T1000 (cell line): ENCODE data around the gene SCFD1.
"Not testable (repeated sequence)": the region's sequence is repeated elsewhere in the genome, so short reads cannot be mapped to it uniquely, and the experiment has no call there.

Experiments used
- DNase-seq: peaks from one replicate; lab custom pipeline; 2025; ENCODE audit warnings: mixed read lengths; lab: John Stamatoyannopoulos, UW

Gene SCFD1, protein sequence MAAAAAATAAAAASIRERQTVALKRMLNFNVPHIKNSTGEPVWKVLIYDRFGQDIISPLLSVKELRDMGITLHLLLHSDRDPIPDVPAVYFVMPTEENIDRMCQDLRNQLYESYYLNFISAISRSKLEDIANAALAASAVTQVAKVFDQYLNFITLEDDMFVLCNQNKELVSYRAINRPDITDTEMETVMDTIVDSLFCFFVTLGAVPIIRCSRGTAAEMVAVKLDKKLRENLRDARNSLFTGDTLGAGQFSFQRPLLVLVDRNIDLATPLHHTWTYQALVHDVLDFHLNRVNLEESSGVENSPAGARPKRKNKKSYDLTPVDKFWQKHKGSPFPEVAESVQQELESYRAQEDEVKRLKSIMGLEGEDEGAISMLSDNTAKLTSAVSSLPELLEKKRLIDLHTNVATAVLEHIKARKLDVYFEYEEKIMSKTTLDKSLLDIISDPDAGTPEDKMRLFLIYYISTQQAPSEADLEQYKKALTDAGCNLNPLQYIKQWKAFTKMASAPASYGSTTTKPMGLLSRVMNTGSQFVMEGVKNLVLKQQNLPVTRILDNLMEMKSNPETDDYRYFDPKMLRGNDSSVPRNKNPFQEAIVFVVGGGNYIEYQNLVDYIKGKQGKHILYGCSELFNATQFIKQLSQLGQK

GRCh38 chr14:30621940-30622830, at the start of gene SCFD1:
SCFD1 (plus strand) TSS chr14:30622319; CDS start chr14:30622339, 20 bp downstream.
- DNase-seq = peak; percentile 79

DNA sequence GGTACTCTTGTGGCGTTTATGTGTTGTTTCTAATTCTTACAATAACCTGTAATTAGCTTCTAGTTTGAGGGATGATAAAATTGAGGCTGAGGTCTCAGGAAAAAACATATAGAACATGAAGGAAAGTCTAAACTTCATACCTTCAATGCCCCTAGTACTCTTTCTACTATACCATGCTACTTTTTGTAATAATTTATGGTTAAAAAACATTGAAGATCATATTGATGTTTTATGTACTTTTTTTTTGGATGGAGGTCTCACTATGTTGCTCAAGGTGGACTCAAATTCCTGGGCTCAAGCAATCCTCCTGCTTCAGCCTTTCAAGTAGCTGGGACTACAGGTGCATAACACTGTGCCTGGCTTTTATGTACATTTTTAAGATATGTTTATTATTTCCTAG, 49.3 kb upstream of the SCFD1 start:
- DNase-seq = no peak

- DNase-seq = no peak
Measured at GRCh38 chr14:30573226-30573814, 48.8 kb upstream of the SCFD1 start.

GRCh38 chr14:30573966-30574365, 48.2 kb upstream of the SCFD1 start:
- no peak for DNase-seq

GRCh38 chr14:30574777-30575176, 47.3 kb upstream of the SCFD1 start:
- not testable (repeated sequence) for DNase-seq

- DNase-seq = not testable (repeated sequence)
Measured at GRCh38 chr14:30576333-30576732, 45.8 kb upstream of the SCFD1 start.

DNA sequence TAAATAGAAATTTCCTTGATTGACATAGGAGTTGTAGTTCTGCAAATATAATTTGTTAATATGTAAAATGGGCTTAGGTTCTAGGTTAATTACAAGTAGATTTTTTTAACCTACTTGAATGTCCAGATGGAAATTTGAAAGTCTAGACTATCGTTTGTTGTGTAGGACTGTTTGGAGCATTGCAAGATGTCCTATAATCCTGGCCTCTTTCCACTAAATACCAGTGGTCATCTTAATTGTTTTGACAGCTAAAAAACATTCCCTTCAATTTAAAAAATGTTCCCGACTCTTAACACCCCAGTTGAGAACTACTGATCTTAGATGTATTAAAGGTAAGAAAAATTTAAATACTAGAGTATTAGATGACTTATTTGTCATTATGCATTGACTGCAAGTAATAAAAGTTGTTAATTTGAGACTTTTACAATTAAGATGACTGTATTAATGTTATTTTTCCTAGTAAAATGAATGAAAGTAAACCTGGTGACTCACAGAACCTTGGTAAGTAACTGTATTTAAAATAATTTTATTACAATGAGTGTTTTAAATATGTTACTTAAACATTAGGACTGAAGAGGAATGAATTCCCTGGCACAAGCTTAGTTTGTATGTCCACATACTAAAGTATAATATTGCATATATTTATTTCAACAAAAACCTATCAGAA, 41.4 kb upstream of the SCFD1 start:
- no peak for DNase-seq

GRCh38 chr14:30581283-30581625, 40.9 kb upstream of the SCFD1 start:
- DNase-seq = no peak

DNA sequence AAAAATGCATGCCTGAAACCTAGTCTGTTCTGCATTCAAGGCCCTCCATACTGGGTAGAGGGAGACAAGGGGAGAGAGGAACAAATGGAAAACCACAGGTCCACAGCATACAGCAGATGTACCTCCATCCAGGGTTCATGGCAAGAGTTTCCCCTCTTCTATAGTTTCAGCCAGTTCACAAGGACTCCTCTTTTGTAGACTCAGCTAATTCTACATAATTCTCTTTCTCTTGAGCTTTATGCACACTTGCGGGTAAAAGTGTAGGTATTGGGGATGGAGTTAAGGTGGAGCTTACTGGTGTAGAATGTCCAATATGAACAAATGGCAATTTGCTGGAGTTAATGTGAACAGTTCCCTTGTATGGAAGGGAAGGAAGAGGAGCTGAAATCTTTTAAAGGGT, 39.7 kb upstream of the SCFD1 start:
- DNase-seq = no peak

DNA sequence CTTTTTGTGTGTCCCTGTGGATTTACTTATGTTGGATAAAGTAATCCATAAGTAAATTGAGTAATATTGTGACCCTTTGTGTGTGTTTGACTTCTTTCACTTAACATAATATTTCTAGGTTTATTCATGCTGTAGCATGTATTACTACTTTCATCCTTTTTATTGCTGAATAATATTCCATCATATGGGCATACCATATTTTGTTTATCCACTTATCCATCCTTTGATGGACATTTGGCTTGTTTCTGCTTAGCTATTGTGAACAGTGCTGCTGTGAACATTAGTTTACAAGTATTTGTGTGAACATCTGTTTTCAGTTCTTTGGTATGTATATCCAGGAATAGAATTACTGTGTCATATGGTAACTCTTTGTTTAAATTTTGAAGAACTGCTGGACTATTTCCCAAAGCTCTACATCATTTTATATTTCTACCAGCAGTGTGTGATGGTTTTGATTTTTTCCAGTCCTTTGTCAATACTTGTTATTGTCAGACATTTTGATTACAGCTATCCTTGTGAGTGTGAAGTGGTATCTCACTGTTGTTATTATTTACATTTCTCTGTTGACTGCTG, 38.0 kb upstream of the SCFD1 start:
- DNase-seq = no peak

GRCh38 chr14:30585204-30585603, 36.9 kb upstream of the SCFD1 start:
- no peak for DNase-seq

GRCh38 chr14:30587141-30587540, 35.0 kb upstream of the SCFD1 start:
- no peak for DNase-seq

DNA sequence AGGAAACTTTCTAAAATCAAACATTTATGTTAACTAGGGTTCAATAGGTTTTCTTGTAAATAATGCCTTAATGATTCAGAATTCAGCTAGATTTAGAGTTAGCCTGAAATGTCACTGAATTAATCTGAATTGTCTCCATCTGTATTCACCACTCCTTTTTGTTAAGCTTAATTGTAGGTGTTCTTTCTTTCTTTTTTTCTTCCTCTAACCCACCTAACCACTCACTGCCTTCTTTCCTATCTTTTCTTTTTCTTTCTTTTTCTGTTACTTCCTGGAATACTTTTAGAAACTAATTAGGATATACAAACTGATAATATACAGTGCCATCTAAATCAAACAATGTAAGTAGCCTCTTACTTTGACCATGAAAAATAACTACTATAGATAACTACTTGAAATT, 33.2 kb upstream of the SCFD1 start:
- no peak for DNase-seq

GRCh38 chr14:30596935-30597334, 25.2 kb upstream of the SCFD1 start:
- DNase-seq = no peak

- DNase-seq = no peak
Measured at GRCh38 chr14:30597504-30597903, 24.6 kb upstream of the SCFD1 start.

DNA sequence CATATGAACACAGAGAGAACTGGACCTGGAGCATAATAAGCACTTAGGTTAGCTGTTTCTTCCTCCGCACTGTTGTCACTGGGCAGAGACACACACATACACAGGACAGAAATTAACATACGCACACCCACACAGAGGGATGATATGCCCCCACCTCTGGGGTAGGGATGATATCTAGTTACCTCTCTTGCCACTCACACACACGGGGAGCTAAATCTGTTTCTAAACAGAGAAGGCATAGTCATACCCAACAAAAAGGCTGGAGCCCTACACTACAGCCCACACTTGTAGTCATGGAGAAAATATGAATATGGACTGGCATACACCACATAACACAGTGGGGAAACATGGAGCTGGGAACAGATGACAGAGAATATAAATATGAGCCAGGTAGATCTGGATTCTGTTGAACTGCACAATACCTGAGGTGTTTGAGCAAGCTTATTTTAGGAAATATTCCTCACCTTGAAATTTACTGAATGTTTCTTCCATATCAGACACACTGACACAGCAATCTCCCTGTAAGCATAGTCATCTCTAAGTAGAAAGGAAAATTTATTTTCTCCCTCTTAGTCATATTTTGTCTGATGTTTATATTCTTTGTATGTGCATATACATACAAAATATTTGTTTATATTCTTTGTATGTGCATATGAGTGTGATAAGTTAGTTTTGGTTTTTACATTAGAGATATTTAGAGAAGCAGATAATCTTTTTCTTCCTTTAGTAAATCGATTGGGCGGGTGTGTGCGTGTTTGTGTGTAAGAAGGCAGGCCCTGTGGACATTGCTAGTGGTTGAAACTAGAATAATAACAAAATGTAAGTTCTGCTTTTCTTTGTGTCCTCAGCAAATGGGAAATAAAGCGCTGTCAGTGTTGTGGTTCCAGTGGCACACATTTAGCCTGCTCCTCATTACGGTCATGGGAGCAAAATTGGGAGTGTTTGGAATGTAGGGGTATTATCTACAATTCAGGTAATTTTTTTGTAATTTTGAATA, 20.9 kb upstream of the SCFD1 start:
- no peak for DNase-seq

- no peak for DNase-seq
Measured at GRCh38 chr14:30603402-30603801, 18.7 kb upstream of the SCFD1 start.

DNA sequence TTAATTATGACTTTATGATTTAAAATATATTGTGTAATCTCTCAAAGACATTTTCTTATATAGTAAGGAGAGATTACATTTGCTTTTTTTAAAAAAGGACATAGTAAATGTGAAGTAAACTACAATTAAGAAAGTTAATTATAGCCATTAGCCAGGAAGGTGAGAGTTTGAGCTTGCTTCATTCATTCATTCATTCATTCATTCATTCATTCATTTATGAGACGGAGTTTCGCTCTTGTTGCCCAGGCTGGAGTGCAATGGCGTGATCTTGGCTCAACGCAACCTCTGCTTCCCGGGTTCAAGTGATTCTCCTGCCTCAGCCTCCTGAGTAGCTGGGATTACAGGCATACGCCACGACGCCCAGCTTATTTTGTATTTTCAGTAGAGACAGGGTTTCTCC, 17.4 kb upstream of the SCFD1 start:
- not testable (repeated sequence) for DNase-seq

DNA sequence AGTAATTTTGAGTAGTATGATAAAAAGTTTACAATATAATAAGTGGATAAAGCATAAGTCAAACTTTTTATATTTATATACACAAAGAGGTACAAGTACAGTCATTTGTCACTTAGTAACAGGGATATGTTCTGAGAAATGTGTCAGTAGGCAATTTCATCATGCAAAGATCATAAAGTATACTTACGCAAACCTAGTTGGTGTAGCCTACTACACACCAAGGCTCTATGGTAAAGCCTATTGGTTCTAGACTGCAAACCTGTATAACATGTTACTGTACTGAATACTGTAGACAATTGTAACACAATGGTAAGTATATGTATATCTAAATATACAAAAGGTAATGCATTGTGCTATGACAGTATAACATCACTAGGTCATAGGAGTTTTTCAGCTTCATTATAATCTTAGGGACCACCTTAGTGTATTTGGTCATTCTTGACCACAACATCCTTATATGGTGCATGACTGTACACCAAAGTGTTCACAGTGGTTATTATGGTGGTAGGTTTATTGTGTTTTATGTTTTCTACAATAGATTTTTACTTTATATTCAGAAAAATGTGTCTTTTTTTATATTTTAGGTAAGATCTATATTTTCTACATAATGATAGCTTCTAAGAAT, 14.9 kb upstream of the SCFD1 start:
- DNase-seq = no peak
